Calu3 (cell line): Measurements from ENCODE around the gene WAS. TPM values are rescaled to one million over a fixed set of nuclear protein-coding genes. Genes with fewer than 3 reads are reported as not detected.
"Not testable (repeated sequence)": the region's sequence is repeated elsewhere in the genome, so short reads cannot be mapped to it uniquely, and the experiment has no call there.

Experiments used
- BruUV-seq: library from RNA; stranded (reverse); fragments of 400-500 nt; replicated peaks from 2 replicates; lab custom pipeline; 2021; lab: Mats Ljungman, UMichigan
- CTCF ChIA-PET: fragments of 300-600 bp; sonication (Branson Sonifier 250); formaldehyde crosslinking; loops from one replicate; lab custom pipeline; 2022; ENCODE audit warnings: antibody characterized with exemption; lab: Charles Lee
- DNase-seq: peaks from one replicate; pipeline ENCODE4 v3.0.0; 2022
- H3K27ac Mint-ChIP-seq: one replicate; pipeline ENCODE4 v1.8.0; 2022; ENCODE audit warnings: mixed read lengths; ENCODE audit not compliant: unreplicated experiment
- H3K27me3 Mint-ChIP-seq: one replicate; pipeline ENCODE4 v1.8.0; 2022; ENCODE audit warnings: mixed read lengths; ENCODE audit not compliant: unreplicated experiment
- H3K36me3 Mint-ChIP-seq: one replicate; pipeline ENCODE4 v1.8.0; 2022; ENCODE audit warnings: mild to moderate bottlenecking, moderate library complexity, mixed read lengths; ENCODE audit not compliant: insufficient read depth, unreplicated experiment
- H3K4me1 Mint-ChIP-seq: one replicate; pipeline ENCODE4 v1.8.0; 2022; ENCODE audit warnings: mild to moderate bottlenecking, low read depth, mixed read lengths; ENCODE audit not compliant: unreplicated experiment
- H3K4me3 Mint-ChIP-seq: one replicate; pipeline ENCODE4 v1.8.0; 2022; ENCODE audit warnings: mild to moderate bottlenecking, low read depth, moderate library complexity, mixed read lengths; ENCODE audit not compliant: unreplicated experiment
- H3K9me3 Mint-ChIP-seq: one replicate; pipeline ENCODE4 v1.8.0; 2022; ENCODE audit warnings: low read depth, mixed read lengths; ENCODE audit not compliant: unreplicated experiment
- intact Hi-C: fragments of 100-400 bp; cut with micrococcal nuclease; formaldehyde crosslinking; loops from one replicate; pipeline ENCODE4 v1.10.0; 2022; ENCODE audit not compliant: unreplicated experiment
- total RNA-seq: library from RNA; stranded (reverse); gene quantifications from 2 replicates; pipeline ENCODE4 v1.2.3, GENCODE V29; 2022
- TF ChIP-seq, protein P1 (sequence below): fragments of 200-600 bp; IDR thresholded peaks from one replicate; pipeline ENCODE4 v1.8.0; 2022; ENCODE audit warnings: antibody characterized with exemption; ENCODE audit not compliant: unreplicated experiment

Gene WAS
- total RNA-seq, 1 experiment from 2014 or later: not detected

DNA sequence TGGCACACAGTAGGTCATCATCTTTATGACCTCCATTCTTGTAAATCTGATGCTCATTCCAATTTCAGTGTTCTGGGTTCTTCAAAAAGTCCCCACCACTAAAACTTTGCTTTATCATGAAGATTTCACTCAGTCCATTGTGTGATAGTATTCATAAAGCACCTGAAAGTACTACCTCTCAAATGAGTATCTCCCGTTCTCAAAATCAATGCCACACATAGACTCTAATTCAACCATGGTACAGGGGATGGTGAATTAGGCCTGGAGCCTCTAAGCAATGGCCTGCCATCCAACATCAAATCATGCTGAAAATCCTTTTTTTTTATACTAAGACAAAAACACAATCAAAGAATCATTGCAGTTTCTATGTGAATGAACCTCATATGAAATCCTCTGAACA, 19.4 kb upstream of the WAS start:
- H3K36me3 Mint-ChIP-seq: no peaks in the 10 kb centered on the region
- no peaks in the 10 kb centered on the region for H3K27me3 Mint-ChIP-seq
- DNase-seq: no peak
- no peak overlapping the region for H3K27ac Mint-ChIP-seq
- intact Hi-C loops: no loop called here
- H3K9me3 Mint-ChIP-seq: no peaks in the 10 kb centered on the region
- BruUV-seq: no TSS peak
- no peak overlapping the region for H3K4me3 Mint-ChIP-seq
- no peaks in the 10 kb centered on the region for H3K4me1 Mint-ChIP-seq
- TF ChIP-seq, protein P1, sequence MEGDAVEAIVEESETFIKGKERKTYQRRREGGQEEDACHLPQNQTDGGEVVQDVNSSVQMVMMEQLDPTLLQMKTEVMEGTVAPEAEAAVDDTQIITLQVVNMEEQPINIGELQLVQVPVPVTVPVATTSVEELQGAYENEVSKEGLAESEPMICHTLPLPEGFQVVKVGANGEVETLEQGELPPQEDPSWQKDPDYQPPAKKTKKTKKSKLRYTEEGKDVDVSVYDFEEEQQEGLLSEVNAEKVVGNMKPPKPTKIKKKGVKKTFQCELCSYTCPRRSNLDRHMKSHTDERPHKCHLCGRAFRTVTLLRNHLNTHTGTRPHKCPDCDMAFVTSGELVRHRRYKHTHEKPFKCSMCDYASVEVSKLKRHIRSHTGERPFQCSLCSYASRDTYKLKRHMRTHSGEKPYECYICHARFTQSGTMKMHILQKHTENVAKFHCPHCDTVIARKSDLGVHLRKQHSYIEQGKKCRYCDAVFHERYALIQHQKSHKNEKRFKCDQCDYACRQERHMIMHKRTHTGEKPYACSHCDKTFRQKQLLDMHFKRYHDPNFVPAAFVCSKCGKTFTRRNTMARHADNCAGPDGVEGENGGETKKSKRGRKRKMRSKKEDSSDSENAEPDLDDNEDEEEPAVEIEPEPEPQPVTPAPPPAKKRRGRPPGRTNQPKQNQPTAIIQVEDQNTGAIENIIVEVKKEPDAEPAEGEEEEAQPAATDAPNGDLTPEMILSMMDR: no peak
- CTCF ChIA-PET: no interaction called here

DNA sequence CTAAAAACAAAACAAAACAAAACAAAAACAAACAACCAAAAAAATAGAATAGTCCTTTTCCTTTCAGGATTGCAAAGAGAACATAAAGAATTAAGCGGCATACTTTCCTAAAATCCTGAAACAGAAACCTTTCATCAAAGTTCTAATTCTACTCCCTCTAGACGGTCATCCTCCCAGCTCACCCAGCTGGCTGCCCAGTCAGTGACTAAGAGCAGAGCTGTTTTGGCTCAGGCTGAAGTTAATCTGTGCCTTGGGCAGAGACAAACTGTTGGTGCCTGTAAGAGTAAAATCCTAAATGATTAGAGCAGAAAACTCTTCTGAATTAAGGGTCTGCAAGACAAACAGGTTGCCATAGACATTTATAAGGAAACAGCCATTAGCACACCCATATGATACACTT, 17.6 kb upstream of the WAS start:
- intact Hi-C loops: no loop called here
- no peak overlapping the region for H3K27ac Mint-ChIP-seq
- TF ChIP-seq, protein P1: no peak
- H3K9me3 Mint-ChIP-seq: no peaks in the 10 kb centered on the region
- H3K4me3 Mint-ChIP-seq: no peak overlapping the region
- CTCF ChIA-PET: no interaction called here
- no peaks in the 10 kb centered on the region for H3K27me3 Mint-ChIP-seq
- BruUV-seq: no TSS peak
- H3K4me1 Mint-ChIP-seq: no peaks in the 10 kb centered on the region
- no peak for DNase-seq
- H3K36me3 Mint-ChIP-seq: no peaks in the 10 kb centered on the region

DNA sequence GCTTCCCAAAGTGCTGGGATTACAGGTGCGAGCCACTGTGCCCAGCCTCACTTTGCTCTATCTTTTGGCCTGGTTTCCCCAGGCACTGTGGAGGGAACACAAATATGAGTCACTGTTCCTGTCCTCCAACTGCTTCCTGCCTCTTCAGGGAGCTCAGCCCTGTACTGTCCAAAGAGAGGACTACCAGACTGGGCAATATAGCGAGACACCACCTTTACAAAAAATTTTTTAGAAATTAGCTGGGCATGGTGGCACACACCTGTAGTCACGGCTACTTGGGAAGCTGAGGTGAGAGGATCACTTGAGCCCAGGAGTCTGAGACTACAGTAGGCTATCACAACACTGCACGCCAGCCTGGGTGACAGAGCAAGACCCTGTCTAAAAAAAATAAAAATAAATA, 16.9 kb upstream of the WAS start:
- Mint-ChIP-seq H3K36me3 (no peaks in the 10 kb centered on the region), H3K4me1 (no peaks in the 10 kb centered on the region), H3K27ac (no peak overlapping the region), H3K9me3 (no peaks in the 10 kb centered on the region), H3K4me3 (no peak overlapping the region), H3K27me3 (no peaks in the 10 kb centered on the region)
- DNase-seq: no peak
- BruUV-seq: no TSS peak
- CTCF ChIA-PET: no interaction called here
- intact Hi-C loops: no loop called here
- TF ChIP-seq, protein P1: no peak

DNA sequence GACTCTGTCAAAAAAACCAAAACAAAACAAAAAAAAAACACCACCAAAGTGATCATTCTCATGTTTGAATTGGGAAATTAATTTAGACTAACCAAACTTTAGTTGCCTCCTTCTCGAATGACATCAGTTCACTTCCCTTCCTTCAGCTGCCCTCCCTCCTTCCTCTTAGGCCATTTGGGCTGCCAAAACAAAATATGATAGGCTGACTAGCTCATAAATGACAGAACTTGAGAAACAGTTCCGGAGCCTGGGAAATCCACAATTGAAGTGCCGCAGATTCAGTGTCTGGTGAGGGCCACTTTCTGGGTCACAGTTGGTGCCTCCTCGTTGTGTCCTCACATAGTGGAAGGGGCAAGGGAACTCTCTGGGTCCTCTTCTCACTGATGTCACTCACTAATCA, 16.1 kb upstream of the WAS start:
- Mint-ChIP-seq H3K9me3 (no peaks in the 10 kb centered on the region), H3K36me3 (no peaks in the 10 kb centered on the region), H3K4me1 (no peaks in the 10 kb centered on the region), H3K27me3 (no peaks in the 10 kb centered on the region), H3K4me3 (no peak overlapping the region), H3K27ac (no peak overlapping the region)
- no TSS peak for BruUV-seq
- DNase-seq: no peak
- TF ChIP-seq, protein P1: no peak
- CTCF ChIA-PET: no interaction called here
- intact Hi-C loops: no loop called here

DNA sequence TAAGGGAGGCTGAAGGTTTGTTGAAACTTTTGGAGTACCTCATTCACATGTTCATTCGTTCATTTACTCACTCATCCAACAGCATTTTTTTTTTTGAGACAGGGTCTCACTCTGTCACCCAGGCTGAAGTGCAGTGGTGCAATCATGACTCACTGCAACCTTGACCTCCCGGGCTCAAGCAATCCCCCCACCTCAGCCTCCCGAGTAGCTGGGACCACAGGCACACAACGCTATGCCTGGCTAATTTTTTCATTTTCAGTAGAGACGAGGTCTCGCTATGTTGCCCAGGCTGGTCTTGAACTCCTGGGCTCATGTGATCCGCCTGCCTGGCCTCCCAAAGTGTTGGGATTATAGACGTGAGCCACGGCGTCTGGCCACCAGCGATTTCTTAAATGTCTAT, 15.4 kb upstream of the WAS start:
- intact Hi-C loops, H3K9me3 Mint-ChIP-seq, CTCF ChIA-PET, H3K36me3 Mint-ChIP-seq, H3K27me3 Mint-ChIP-seq, BruUV-seq, H3K27ac Mint-ChIP-seq, DNase-seq, H3K4me3 Mint-ChIP-seq, H3K4me1 Mint-ChIP-seq: not testable (repeated sequence)
